ENCODE measurements around the gene ASB15.

- no peak for TF ChIP-seq CTCF (conservative IDR thresholded peaks at IDR 0.05; ENCODE audit: low read depth, low read length)
- TF ChIP-seq POLR2A (IDR thresholded peaks at IDR 0.05; ENCODE audit: low read depth, low read length), result no peak
- TF ChIP-seq CHD1 (IDR thresholded peaks at IDR 0.05; ENCODE audit: low read depth, low read length), result no peak
Observed at GRCh38 chr7:123627851-123628250, 26.2 kb downstream of the ASB15 start.

Measured in IMR-90 (cell line).